ENCODE measurements around the gene PANX2. TPM values are rescaled to one million over a fixed set of nuclear protein-coding genes. Genes with fewer than 3 reads are reported as not detected.

PANX2 gene
- total and polyA plus RNA-seq, 9 of the 15 experiments (the other 6 are each of a cell fraction or from before 2014, with no cell fraction given), result 0.01 to 3.9 (median 0.67) TPM; not detected in 1

- no peak overlapping the region for H3K4me2 ChIP-seq (ENCODE audit: insufficient read depth, low read length)
- FAIRE-seq, result no peak
- intact Hi-C loops (cut with micrococcal nuclease), result no loop called here
Observed at GRCh38 chr22:50196256-50196655, 25.7 kb downstream of the PANX2 start.

GRCh38 chr22:50197000-50197800 lies 26.7 kb downstream of the PANX2 start:
- intact Hi-C loops (cut with micrococcal nuclease), result no loop called here
- Histone ChIP-seq H3K9me1 (ENCODE audit: control insufficient read depth, insufficient read depth, low read length) (no peaks in the 10 kb centered on the region), H3K36me3 (ENCODE audit: control insufficient read depth, insufficient read depth, low read length) (peaks cover 53% of the 10 kb centered on the region; the same call in 1 of the 3 replicates), H3K9me3 (replicated peaks; ENCODE audit: control insufficient read depth, insufficient read depth, low read depth, low read length) (no peaks in the 10 kb centered on the region), H4K20me1 (replicated peaks; ENCODE audit: control insufficient read depth, insufficient read depth, low read length) (no peaks in the 10 kb centered on the region; the same call in 1 of the 2 replicates), H3K79me2 (ENCODE audit: control insufficient read depth, insufficient read depth, low read length) (peaks cover 22% of the 10 kb centered on the region), H2AFZ (ENCODE audit: low read depth, low read length) (no peak overlapping the region), H3K4me3 (no peak overlapping the region), H3K4me2 (ENCODE audit: insufficient read depth, low read length) (no peak overlapping the region), H3K4me1 (replicated peaks in 1 of 2; ENCODE audit: control insufficient read depth in 2 of 2, insufficient read depth in 2 of 2, low read length in 2 of 2) (peaks cover 4 to 59% of the 10 kb centered on the region in 2 experiments; a peak in 3 of 5 replicates), H3K27ac (ENCODE audit: extremely low read depth, low read depth, low read length) (no peak overlapping the region), H3K9ac (ENCODE audit: insufficient read depth in 1 of 2, low read depth in 2 of 2, low read length in 2 of 2) (no peak overlapping the region; a peak in 1 of 4 replicates), H3K27me3 (ENCODE audit: control insufficient read depth in 2 of 2, insufficient read depth in 2 of 2, low read length in 2 of 2) (no peaks in the 10 kb centered on the region)
- no TSS peak for BruUV-seq (replicated peaks)
- TF ChIP-seq CBFB (CRISPR knock-in tag; IDR thresholded peaks at IDR 0.05), result no peak
- TF ChIP-seq RBFOX2 (IDR thresholded peaks at IDR 0.05; ENCODE audit: low read depth, low read length), result 0 out of 2 replicates have a peak, but pooled peaks have one; percentile 14
- TF ChIP-seq POLR2G (IDR thresholded peaks at IDR 0.05; ENCODE audit: low read depth, low read length), result peak; percentile 44; the same call in 1 of the 2 replicates
- POLR2A ChIA-PET, result no interaction called here
- no peak for DNase-seq (ENCODE audit: extremely low read depth in 1 of 4, low spot score in 3 of 4)
- in situ Hi-C loops (cut with MboI), result no loop called here
- ATAC-seq, result no peak
- no peak for FAIRE-seq
- WGBS (ENCODE audit: insufficient coverage, low coverage, missing lambda C conversion rate), result 92% methylated on average over 4 of the region's 23 CpGs
- CTCF ChIA-PET (ENCODE audit: low intra/inter-chr PET ratio), result no interaction called here

More at GRCh38 chr22:50196256-50196655, 25.7 kb downstream of the PANX2 start:
- Histone ChIP-seq H3K4me3 (no peak overlapping the region), H3K9me1 (ENCODE audit: control insufficient read depth, insufficient read depth, low read length) (no peaks in the 10 kb centered on the region), H3K36me3 (ENCODE audit: control insufficient read depth, insufficient read depth, low read length) (peaks cover 62% of the 10 kb centered on the region; the same call in 2 of the 3 replicates), H2AFZ (ENCODE audit: low read depth, low read length) (no peak overlapping the region), H3K79me2 (ENCODE audit: control insufficient read depth, insufficient read depth, low read length) (peaks cover 22% of the 10 kb centered on the region), H3K9me3 (replicated peaks; ENCODE audit: control insufficient read depth, insufficient read depth, low read depth, low read length) (no peaks in the 10 kb centered on the region), H4K20me1 (replicated peaks; ENCODE audit: control insufficient read depth, insufficient read depth, low read length) (no peaks in the 10 kb centered on the region; the same call in 1 of the 2 replicates), H3K27ac (ENCODE audit: extremely low read depth, low read depth, low read length) (no peak overlapping the region), H3K9ac (ENCODE audit: insufficient read depth in 1 of 2, low read depth in 2 of 2, low read length in 2 of 2) (peak overlapping the region in 1 of 2 experiments; percentile 17; a peak in 1 of 4 replicates), H3K27me3 (ENCODE audit: control insufficient read depth in 2 of 2, insufficient read depth in 2 of 2, low read length in 2 of 2) (no peaks in the 10 kb centered on the region), H3K4me1 (replicated peaks in 1 of 2; ENCODE audit: control insufficient read depth in 2 of 2, insufficient read depth in 2 of 2, low read length in 2 of 2) (peaks cover 1 to 55% of the 10 kb centered on the region in 2 experiments; a peak in 4 of 5 replicates)
- BruUV-seq (replicated peaks), result no TSS peak
- 94% methylated on average over 8 of the region's 18 CpGs for WGBS (ENCODE audit: insufficient coverage, low coverage, missing lambda C conversion rate)
- no peak for DNase-seq (ENCODE audit: extremely low read depth in 1 of 4, low spot score in 3 of 4)
- in situ Hi-C loops (cut with MboI), result no loop called here
- TF ChIP-seq POLR2B (IDR thresholded peaks at IDR 0.05; ENCODE audit: low read depth, partially characterized antibody), result no peak
- peak; percentile 56 for TF ChIP-seq POLR2G (IDR thresholded peaks at IDR 0.05; ENCODE audit: low read depth, low read length)
- CTCF ChIA-PET (ENCODE audit: low intra/inter-chr PET ratio), result no interaction called here
- no peak for ATAC-seq
- POLR2A ChIA-PET, result no interaction called here
